Measurements from ENCODE around the gene NDRG4.

DNA sequence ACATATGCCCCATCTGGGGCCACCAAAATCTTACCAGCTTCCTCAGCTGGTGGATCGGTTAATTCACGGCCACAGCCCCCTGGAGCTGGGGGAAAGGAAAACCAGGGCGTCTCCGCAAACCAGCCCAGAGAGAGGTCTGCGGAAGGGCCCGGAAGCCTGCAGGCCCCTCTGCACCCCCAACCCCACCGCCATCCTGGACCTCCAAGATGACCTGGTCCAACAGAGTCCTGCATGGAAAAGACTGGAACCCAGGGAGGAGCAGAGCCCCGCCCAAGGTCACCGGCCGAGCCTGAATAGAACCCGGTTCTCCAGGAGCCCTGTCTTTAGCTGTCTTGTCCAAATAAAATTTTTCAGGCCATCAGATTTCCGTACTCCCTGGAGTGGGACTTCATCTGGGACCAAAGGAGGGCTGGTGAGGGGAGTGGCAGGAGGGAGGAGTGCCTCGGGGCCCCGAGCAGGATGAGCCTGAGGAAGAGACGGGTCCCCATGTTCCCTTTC, 37.4 kb upstream of the NDRG4 start:
- TF ChIP-seq, protein P1, sequence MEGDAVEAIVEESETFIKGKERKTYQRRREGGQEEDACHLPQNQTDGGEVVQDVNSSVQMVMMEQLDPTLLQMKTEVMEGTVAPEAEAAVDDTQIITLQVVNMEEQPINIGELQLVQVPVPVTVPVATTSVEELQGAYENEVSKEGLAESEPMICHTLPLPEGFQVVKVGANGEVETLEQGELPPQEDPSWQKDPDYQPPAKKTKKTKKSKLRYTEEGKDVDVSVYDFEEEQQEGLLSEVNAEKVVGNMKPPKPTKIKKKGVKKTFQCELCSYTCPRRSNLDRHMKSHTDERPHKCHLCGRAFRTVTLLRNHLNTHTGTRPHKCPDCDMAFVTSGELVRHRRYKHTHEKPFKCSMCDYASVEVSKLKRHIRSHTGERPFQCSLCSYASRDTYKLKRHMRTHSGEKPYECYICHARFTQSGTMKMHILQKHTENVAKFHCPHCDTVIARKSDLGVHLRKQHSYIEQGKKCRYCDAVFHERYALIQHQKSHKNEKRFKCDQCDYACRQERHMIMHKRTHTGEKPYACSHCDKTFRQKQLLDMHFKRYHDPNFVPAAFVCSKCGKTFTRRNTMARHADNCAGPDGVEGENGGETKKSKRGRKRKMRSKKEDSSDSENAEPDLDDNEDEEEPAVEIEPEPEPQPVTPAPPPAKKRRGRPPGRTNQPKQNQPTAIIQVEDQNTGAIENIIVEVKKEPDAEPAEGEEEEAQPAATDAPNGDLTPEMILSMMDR (conservative IDR thresholded peaks at IDR 0.05; ENCODE audit: low read length) = no peak
- TF ChIP-seq EZH2phosphoT487 (IDR thresholded peaks at IDR 0.05; ENCODE audit: borderline replicate concordance) = no peak
